NCI-H1436 treated with DMSO at 0.1 percent for 48 hours (cell line): ENCODE data around the gene GCNT4.

Experiments used
- DNase-seq: peaks from one replicate; lab custom pipeline; 2025; lab: John Stamatoyannopoulos, UW

The GCNT4 gene

GRCh38 chr5:75050415-75050814, 1.9 kb downstream of the GCNT4 start:
- no peak for DNase-seq

- peak; percentile 24 for DNase-seq
Observed at GRCh38 chr5:75049456-75050351, 2.7 kb downstream of the GCNT4 start.

GRCh38 chr5:75048457-75048953, 3.9 kb downstream of the GCNT4 start:
- DNase-seq = no peak

- no peak for DNase-seq
Observed at GRCh38 chr5:75047356-75047755, 5.0 kb downstream of the GCNT4 start.

GRCh38 chr5:75046366-75047142, 5.8 kb downstream of the GCNT4 start:
- no peak for DNase-seq

GRCh38 chr5:75045071-75045470, 7.3 kb downstream of the GCNT4 start:
- DNase-seq = no peak

- DNase-seq = no peak
Observed at GRCh38 chr5:75044406-75044805, 8.0 kb downstream of the GCNT4 start.

- DNase-seq = no peak
Observed at GRCh38 chr5:75043633-75044264, 8.6 kb downstream of the GCNT4 start.

- no peak for DNase-seq
Observed at GRCh38 chr5:75042522-75042921, 9.8 kb downstream of the GCNT4 start.

- DNase-seq = no peak
Observed at GRCh38 chr5:75040973-75041372, 11.4 kb downstream of the GCNT4 start.

- DNase-seq = no peak
Observed at GRCh38 chr5:75037106-75037505, 15.3 kb downstream of the GCNT4 start.

- no peak for DNase-seq
Observed at GRCh38 chr5:75034137-75034739, 18.1 kb downstream of the GCNT4 start.

- no peak for DNase-seq
Observed at GRCh38 chr5:75031366-75031765, 21.0 kb downstream of the GCNT4 start.

GRCh38 chr5:75028090-75028489, 24.3 kb downstream of the GCNT4 start:
- DNase-seq = no peak

- DNase-seq = no peak
Observed at GRCh38 chr5:75023368-75024159, 28.8 kb downstream of the GCNT4 start.

GRCh38 chr5:75021800-75022199, 30.6 kb downstream of the GCNT4 start:
- no peak for DNase-seq

- DNase-seq = peak; percentile 81
Observed at GRCh38 chr5:75021219-75021618, 31.1 kb downstream of the GCNT4 start.

GRCh38 chr5:75020016-75020656, 32.2 kb downstream of the GCNT4 start:
- no peak for DNase-seq

GRCh38 chr5:75018805-75019587, 33.4 kb downstream of the GCNT4 start:
- DNase-seq = no peak

- no peak for DNase-seq
Observed at GRCh38 chr5:75017971-75018370, 34.4 kb downstream of the GCNT4 start.
